Endothelial cell (in vitro differentiated cells): ENCODE results near the gene RABL2A. TPM values are rescaled to one million over a fixed set of nuclear protein-coding genes. Genes with fewer than 3 reads are reported as not detected.
"Not testable (repeated sequence)": the region's sequence is repeated elsewhere in the genome, so short reads cannot be mapped to it uniquely, and the experiment has no call there.

Experiments
- DNase-seq: peaks from one replicate; pipeline ENCODE4 v3.0.0; 2021; ENCODE audit warnings: low spot score
- H3K27ac Mint-ChIP-seq: one replicate; pipeline ENCODE4 v1.8.0; 2021; ENCODE audit warnings: mixed read lengths, inconsistent platforms; ENCODE audit not compliant: unreplicated experiment
- H3K27me3 Mint-ChIP-seq: one replicate; pipeline ENCODE4 v1.8.0; 2021; ENCODE audit warnings: mild to moderate bottlenecking, moderate library complexity, mixed read lengths, inconsistent platforms; ENCODE audit not compliant: unreplicated experiment
- H3K36me3 Mint-ChIP-seq: one replicate; pipeline ENCODE4 v1.8.0; 2021; ENCODE audit warnings: mild to moderate bottlenecking, low read depth, mixed read lengths, inconsistent platforms; ENCODE audit not compliant: unreplicated experiment
- H3K4me1 Mint-ChIP-seq: one replicate; pipeline ENCODE4 v1.8.0; 2021; ENCODE audit warnings: mild to moderate bottlenecking, mixed read lengths, inconsistent platforms; ENCODE audit not compliant: unreplicated experiment
- H3K4me3 Mint-ChIP-seq: one replicate; pipeline ENCODE4 v1.8.0; 2021; ENCODE audit warnings: mild to moderate bottlenecking, mixed read lengths, inconsistent platforms; ENCODE audit not compliant: unreplicated experiment
- H3K9me3 Mint-ChIP-seq: one replicate; pipeline ENCODE4 v1.8.0; 2021; ENCODE audit warnings: mixed read lengths, inconsistent platforms; ENCODE audit not compliant: unreplicated experiment
- CTCF ChIP-seq: fragments of 200-600 bp; sonication (generic); IDR thresholded peaks from one replicate; pipeline ENCODE4 v1.5.0; 2021; ENCODE audit warnings: antibody characterized with exemption; ENCODE audit not compliant: unreplicated experiment
- microRNA-seq: library from miRNA; unstranded; fragments of <30 nt; microRNA quantifications from one replicate; pipeline ENCODE4, GENCODE V29; 2020; ENCODE audit not compliant: unreplicated experiment
- total RNA-seq: library from RNA; stranded (reverse); fragmentation: NEBNext Ultra II Directional; extraction: Animal tissue kit (Norgen Biotek cat#: 25700); gene quantifications from one replicate; pipeline ENCODE4 v1.2.1, GENCODE V29; 2021; ENCODE audit not compliant: unreplicated experiment

RABL2A gene
- total RNA-seq, 1 donor from 2014 or later = 17.4 TPM

DNA sequence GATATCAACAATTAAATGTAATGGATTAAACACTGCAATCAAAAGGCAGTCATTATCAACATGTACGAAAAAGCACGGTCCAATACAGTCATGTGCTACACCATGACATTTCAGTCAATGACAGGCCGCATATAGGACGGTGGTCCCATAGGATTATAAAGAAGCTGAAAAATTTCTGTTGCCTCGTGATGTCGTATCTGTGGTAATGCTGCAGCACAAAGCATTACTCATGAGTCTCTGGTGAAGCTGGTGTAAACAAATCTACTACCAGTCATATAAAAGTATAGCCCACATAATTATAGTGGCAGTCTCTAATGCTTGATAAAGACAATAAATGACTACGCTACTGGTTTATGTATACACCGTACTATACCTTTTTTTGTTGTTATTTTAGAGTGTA, 58.4 kb downstream of the RABL2A start:
- Mint-ChIP-seq H3K4me1 (no peaks in the 10 kb centered on the region), H3K36me3 (no peaks in the 10 kb centered on the region), H3K27me3 (peaks cover 2% of the 10 kb centered on the region), H3K4me3 (no peak overlapping the region), H3K9me3 (no peaks in the 10 kb centered on the region), H3K27ac (no peak overlapping the region)
- no peak for DNase-seq
- TF ChIP-seq CTCF = no peak

GRCh38 chr2:113686537-113686936, 59.5 kb downstream of the RABL2A start:
- no peaks in the 10 kb centered on the region for H3K4me1 Mint-ChIP-seq
- no peaks in the 10 kb centered on the region for H3K36me3 Mint-ChIP-seq
- peaks cover 2% of the 10 kb centered on the region for H3K27me3 Mint-ChIP-seq
- no peak for DNase-seq
- no peak overlapping the region for H3K27ac Mint-ChIP-seq
- TF ChIP-seq CTCF = no peak
- no peak overlapping the region for H3K4me3 Mint-ChIP-seq
- H3K9me3 Mint-ChIP-seq = no peaks in the 10 kb centered on the region

DNA sequence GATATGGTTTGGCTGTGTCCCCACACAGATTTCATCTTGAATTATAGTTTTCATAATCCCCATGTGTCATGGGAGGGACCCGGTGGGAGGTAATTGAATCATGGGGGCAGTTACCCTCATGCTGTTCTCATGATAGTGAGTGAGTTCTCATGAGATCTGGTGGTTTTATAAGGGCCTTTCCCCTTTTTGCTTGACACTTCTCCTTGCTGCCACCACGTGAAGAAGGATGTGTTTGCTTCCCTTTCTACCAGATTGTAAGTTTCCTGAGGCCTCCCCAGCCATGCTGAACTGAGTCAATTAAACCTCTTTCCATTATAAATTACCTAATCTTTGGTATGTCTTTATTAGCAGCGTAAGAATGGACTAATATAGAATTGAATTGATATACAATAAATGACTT, 63.8 kb downstream of the RABL2A start:
- H3K4me1 Mint-ChIP-seq = peaks cover 10% of the 10 kb centered on the region
- H3K4me3 Mint-ChIP-seq, H3K36me3 Mint-ChIP-seq, DNase-seq, H3K27me3 Mint-ChIP-seq, H3K9me3 Mint-ChIP-seq, H3K27ac Mint-ChIP-seq: not testable (repeated sequence)

Small RNAs within 50 kb of the gene (microRNA-seq; reads per million reads assigned to microRNA genes)
- gene MIR1302-3 = not detected

Other genes starting within 250 kb of the RABL2A start
- 29.3 TPM for gene ZNG1B, start 189.6 kb upstream of the RABL2A start, total RNA-seq
- not detected for gene FOXD4L1, start 128.6 kb upstream of the RABL2A start, total RNA-seq
- 34.4 TPM for gene SLC35F5, start 129.4 kb downstream of the RABL2A start, total RNA-seq